A673 (cell line): ENCODE measurements around the gene RC3H1.

Experiments used
- CTCF ChIP-seq: fragments of 300-800, 200-600 bp; sonication (generic); conservative IDR thresholded peaks from 2 replicates; pipeline ENCODE4 v1.5.1; 2017; ENCODE audit warnings: low read depth, mild to moderate bottlenecking, antibody characterized with exemption, low read length, moderate library complexity, mixed read lengths
- EZH2 ChIP-seq: fragments of 200-600 bp; sonication (generic); IDR thresholded peaks from 2 replicates; pipeline ENCODE4 v1.6.1; 2017; ENCODE audit warnings: borderline replicate concordance, low read depth, mild to moderate bottlenecking, mixed read lengths, antibody characterized with exemption, low read length; ENCODE audit not compliant: poor library complexity, severe bottlenecking

GRCh38 chr1:173889885-173890284 lies 132.3 kb downstream of the RC3H1 start:
- TF ChIP-seq CTCF (no peak), EZH2 (no peak)
